Cardiac muscle cell (in vitro differentiated cells and primary cell): ENCODE measurements around the gene SLC6A1. TPM values are rescaled to one million over a fixed set of nuclear protein-coding genes. Genes with fewer than 3 reads are reported as not detected.
"Not testable (repeated sequence)": the region's sequence is repeated elsewhere in the genome, so short reads cannot be mapped to it uniquely, and the experiment has no call there.

Source experiments
- DNase-seq, 2 donors: peaks; one replicate each; pipeline versions ENCODE4 v3.0.0 to v3.0.0-alpha.2; 2010 to 2017; ENCODE audit warnings: low read depth in 1 of 2, low spot score in 1 of 2
- H3K27ac ChIP-seq: fragments of 200-600 bp; sonication (generic); 2 replicates; pipeline ENCODE4 v1.5.1; 2016
- H3K27me3 ChIP-seq: fragments of 200-600 bp; sonication (generic); 2 replicates; pipeline ENCODE4 v1.6.0; 2016; ENCODE audit warnings: control low read depth
- H3K36me3 ChIP-seq: fragments of 200-600 bp; sonication (generic); 2 replicates; pipeline ENCODE4 v1.5.1; 2016; ENCODE audit warnings: control low read depth
- H3K4me1 ChIP-seq: fragments of 200-600 bp; sonication (generic); 2 replicates; pipeline ENCODE4 v1.8.1; 2017; ENCODE audit warnings: low read depth, mild to moderate bottlenecking, mixed run types
- H3K4me3 ChIP-seq: fragments of 200-600 bp; sonication (generic); 2 replicates; pipeline ENCODE4 v1.5.1; 2016; ENCODE audit warnings: mild to moderate bottlenecking
- H3K9me3 ChIP-seq: fragments of 200-600 bp; sonication (generic); 2 replicates; pipeline ENCODE4 v1.5.1; 2017; ENCODE audit warnings: low read depth, mild to moderate bottlenecking, control low read depth
- CTCF ChIP-seq: IDR thresholded peaks from 2 replicates; pipeline ENCODE4 v1.5.1; 2012; ENCODE audit warnings: low read depth, mild to moderate bottlenecking, low read length
- polyA plus RNA-seq: library from polyadenylated mRNA; unstranded; fragments of >200 nt; fragmentation: Nextera tagmentation; extraction: Ambion mirVana; gene quantifications from 2 replicates; pipeline ENCODE4 v1.2.1, GENCODE V29; 2016
- total RNA-seq: library from RNA; depleted of rRNA; stranded (reverse); fragments of >200 nt; gene quantifications from 2 replicates; pipeline ENCODE4 v1.2.3, GENCODE V29; 2016

SLC6A1 gene
- total and polyA plus RNA-seq, 2 experiments from 2014 or later, result not detected

GRCh38 chr3:11062704-11063103 is 70.2 kb downstream of the SLC6A1 start:
- H3K27me3 ChIP-seq, result peaks cover 33% of the 10 kb centered on the region
- no peak for DNase-seq
- H3K4me1 ChIP-seq, result no peaks in the 10 kb centered on the region
- H3K36me3 ChIP-seq, result no peaks in the 10 kb centered on the region
- TF ChIP-seq CTCF, result no peak
- H3K27ac ChIP-seq, result no peak overlapping the region
- no peak overlapping the region for H3K4me3 ChIP-seq
- H3K9me3 ChIP-seq, result no peaks in the 10 kb centered on the region

- no peak overlapping the region for H3K27ac ChIP-seq
- H3K4me3 ChIP-seq, result no peak overlapping the region
- TF ChIP-seq CTCF, result no peak
- H3K27me3 ChIP-seq, result no peaks in the 10 kb centered on the region
- no peaks in the 10 kb centered on the region for H3K4me1 ChIP-seq
- H3K9me3 ChIP-seq, result no peaks in the 10 kb centered on the region
- DNase-seq, result no peak
- no peaks in the 10 kb centered on the region for H3K36me3 ChIP-seq
These were observed 78.7 kb downstream of the SLC6A1 start for GRCh38 chr3:11071096-11071755.

- no peak for TF ChIP-seq CTCF
- Histone ChIP-seq H3K9me3 (no peaks in the 10 kb centered on the region), H3K27ac (no peak overlapping the region), H3K4me3 (no peak overlapping the region), H3K4me1 (no peaks in the 10 kb centered on the region), H3K27me3 (no peaks in the 10 kb centered on the region), H3K36me3 (no peaks in the 10 kb centered on the region)
- peak in 1 of 2 donors; percentile 13 for DNase-seq
These were observed 80.1 kb downstream of the SLC6A1 start for GRCh38 chr3:11072631-11073030.

GRCh38 chr3:11074011-11074410 is 81.5 kb downstream of the SLC6A1 start:
- no peak overlapping the region for H3K4me3 ChIP-seq
- no peaks in the 10 kb centered on the region for H3K27me3 ChIP-seq
- no peak for TF ChIP-seq CTCF
- no peak overlapping the region for H3K27ac ChIP-seq
- no peaks in the 10 kb centered on the region for H3K36me3 ChIP-seq
- no peak for DNase-seq
- no peaks in the 10 kb centered on the region for H3K9me3 ChIP-seq
- H3K4me1 ChIP-seq, result no peaks in the 10 kb centered on the region

GRCh38 chr3:11074451-11074850 is 81.9 kb downstream of the SLC6A1 start:
- H3K4me1 ChIP-seq, result no peaks in the 10 kb centered on the region
- no peak overlapping the region for H3K27ac ChIP-seq
- no peak overlapping the region for H3K4me3 ChIP-seq
- no peaks in the 10 kb centered on the region for H3K9me3 ChIP-seq
- TF ChIP-seq CTCF, result no peak
- H3K27me3 ChIP-seq, result no peaks in the 10 kb centered on the region
- DNase-seq, result no peak
- H3K36me3 ChIP-seq, result no peaks in the 10 kb centered on the region

- H3K36me3 ChIP-seq, H3K27me3 ChIP-seq, H3K4me1 ChIP-seq, H3K27ac ChIP-seq, H3K9me3 ChIP-seq, DNase-seq, H3K4me3 ChIP-seq: not testable (repeated sequence)
These were observed 82.6 kb downstream of the SLC6A1 start for GRCh38 chr3:11075122-11075521.
